A673 (cell line): ENCODE measurements around the gene RGS7.

Experiments used
- EZH2 ChIP-seq: fragments of 200-600 bp; sonication (generic); IDR thresholded peaks from 2 replicates; pipeline ENCODE4 v1.6.1; 2017; ENCODE audit warnings: borderline replicate concordance, low read depth, mild to moderate bottlenecking, mixed read lengths, antibody characterized with exemption, low read length; ENCODE audit not compliant: poor library complexity, severe bottlenecking
- TF ChIP-seq, protein P1 (sequence below): fragments of 300-800, 200-600 bp; sonication (generic); conservative IDR thresholded peaks from 2 replicates; pipeline ENCODE4 v1.5.1; 2017; ENCODE audit warnings: low read depth, mild to moderate bottlenecking, antibody characterized with exemption, low read length, moderate library complexity, mixed read lengths

DNA sequence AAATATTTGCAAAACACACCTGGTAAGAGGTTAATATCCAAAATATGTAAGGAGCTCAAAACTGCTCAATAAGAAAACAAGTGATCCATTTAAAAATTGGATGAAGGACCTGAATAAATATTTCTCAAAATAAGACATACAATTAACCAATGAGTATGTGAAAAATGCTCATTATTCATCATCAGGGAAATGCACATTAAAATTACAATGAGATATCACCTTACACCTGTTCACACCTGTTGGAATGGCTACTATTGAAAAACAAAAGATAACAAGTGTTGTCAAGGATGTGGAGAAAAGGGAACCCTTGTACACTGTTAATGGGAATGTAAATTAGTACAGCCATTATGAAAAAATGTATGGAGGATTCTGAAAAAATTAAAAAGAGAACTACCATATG is 609.1 kb downstream of the RGS7 start:
- no peak for TF ChIP-seq EZH2
- TF ChIP-seq, protein P1, sequence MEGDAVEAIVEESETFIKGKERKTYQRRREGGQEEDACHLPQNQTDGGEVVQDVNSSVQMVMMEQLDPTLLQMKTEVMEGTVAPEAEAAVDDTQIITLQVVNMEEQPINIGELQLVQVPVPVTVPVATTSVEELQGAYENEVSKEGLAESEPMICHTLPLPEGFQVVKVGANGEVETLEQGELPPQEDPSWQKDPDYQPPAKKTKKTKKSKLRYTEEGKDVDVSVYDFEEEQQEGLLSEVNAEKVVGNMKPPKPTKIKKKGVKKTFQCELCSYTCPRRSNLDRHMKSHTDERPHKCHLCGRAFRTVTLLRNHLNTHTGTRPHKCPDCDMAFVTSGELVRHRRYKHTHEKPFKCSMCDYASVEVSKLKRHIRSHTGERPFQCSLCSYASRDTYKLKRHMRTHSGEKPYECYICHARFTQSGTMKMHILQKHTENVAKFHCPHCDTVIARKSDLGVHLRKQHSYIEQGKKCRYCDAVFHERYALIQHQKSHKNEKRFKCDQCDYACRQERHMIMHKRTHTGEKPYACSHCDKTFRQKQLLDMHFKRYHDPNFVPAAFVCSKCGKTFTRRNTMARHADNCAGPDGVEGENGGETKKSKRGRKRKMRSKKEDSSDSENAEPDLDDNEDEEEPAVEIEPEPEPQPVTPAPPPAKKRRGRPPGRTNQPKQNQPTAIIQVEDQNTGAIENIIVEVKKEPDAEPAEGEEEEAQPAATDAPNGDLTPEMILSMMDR = no peak
